Uterus (tissue), 4 donors: ENCODE data around the gene S100A1. TPM values are rescaled to one million over a fixed set of nuclear protein-coding genes. Genes with fewer than 3 reads are reported as not detected.

Source experiments
- DNase-seq, 2 donors: peaks; one replicate each; pipeline ENCODE4 v3.0.0-alpha.2; 2019 to 2020
- H3K27ac ChIP-seq, 2 donors: fragments of 200-600 bp; sonication (generic); 1 replicate in 1 of 2; 2 replicates in 1 of 2; pipeline ENCODE4 v1.5.1; 2016 to 2018
- H3K27me3 ChIP-seq, 2 donors: fragments of 200-600 bp; sonication (generic); one replicate each; pipeline ENCODE4 v1.5.1; 2018 to 2019; ENCODE audit warnings: control low read depth in 1 of 2
- H3K36me3 ChIP-seq, 2 donors: fragments of 200-600 bp; sonication (generic); one replicate each; pipeline ENCODE4 v1.5.1; 2019; ENCODE audit warnings: control low read depth in 1 of 2
- H3K4me1 ChIP-seq, 2 donors: fragments of 200-600 bp; sonication (generic); one replicate each; pipeline ENCODE4 v1.5.1; 2018 to 2019; ENCODE audit warnings: control low read depth in 1 of 2
- H3K4me3 ChIP-seq, 2 donors: fragments of 200-600 bp; sonication (generic); 1 replicate in 1 of 2; 2 replicates in 1 of 2; pipeline ENCODE4 v1.5.1; 2018 to 2019; ENCODE audit warnings: mild to moderate bottlenecking in 1 of 2
- H3K9me3 ChIP-seq, 2 donors: fragments of 200-600 bp; sonication (generic); one replicate each; pipeline ENCODE4 v1.5.1; 2019; ENCODE audit warnings: control low read depth in 1 of 2
- POLR2A ChIP-seq, 2 donors: fragments of 450-650 bp; IDR thresholded peaks; one replicate each; pipeline ENCODE4 v1.6.1; 2016; ENCODE audit warnings: antibody characterized with exemption in 2 of 2, mild to moderate bottlenecking in 1 of 2, moderate library complexity in 1 of 2
- intact Hi-C: fragments of 100-400 bp; cut with DNase I; formaldehyde crosslinking; loops from one replicate; pipeline ENCODE4 v1.15.1; 2023; ENCODE audit warnings: low total_unique reads
- total RNA-seq, 4 donors: library from RNA; depleted of rRNA in 3 of 4; stranded (reverse); fragments of >200 nt in 3 of 4; gene quantifications; one replicate each; pipeline versions ENCODE4 v1.1.0 to v1.2.4, GENCODE V29; 2014 to 2023
- TF ChIP-seq, protein P1 (sequence below), 4 experiments: fragments of 200-600 bp in 2 of 4; fragments of 450-650 bp in 2 of 4; sonication (generic) in 2 of 4; IDR thresholded peaks; one replicate each; pipeline ENCODE4 v1.5.1; 2016 to 2019; ENCODE audit warnings: antibody characterized with exemption in 4 of 4, mild to moderate bottlenecking in 2 of 4, moderate library complexity in 1 of 4
- donor health status: DM: yes; HTN: yes; CAD: no.

S100A1 gene
- total RNA-seq, 4 donors from 2014 or later, result 3.8 TPM; not detected in 3

DNA sequence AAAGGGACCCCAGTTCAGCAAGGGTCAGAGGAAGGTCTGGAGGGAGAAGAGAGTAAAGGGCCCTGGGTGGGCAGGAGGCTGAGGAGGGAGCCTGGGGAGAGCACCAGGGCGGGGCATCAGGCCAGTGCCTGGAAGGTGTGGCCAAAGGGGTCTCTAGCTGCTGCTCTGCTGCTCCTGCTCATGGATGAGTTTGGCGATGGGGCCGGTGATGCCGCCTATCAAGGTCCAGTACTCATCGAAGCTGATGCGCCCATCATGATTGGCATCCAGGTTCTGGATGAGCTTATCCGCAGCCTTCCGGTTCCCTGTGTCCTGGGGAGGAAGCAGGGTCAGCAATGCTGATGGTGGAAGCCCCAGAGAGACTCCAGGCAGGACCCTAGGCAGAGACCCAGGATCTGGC is 20.9 kb upstream of the S100A1 start:
- no peak for DNase-seq
- Histone ChIP-seq H3K4me3 (no peak overlapping the region), H3K9me3 (no peaks in the 10 kb centered on the region), H3K4me1 (peaks cover 8 to 12% of the 10 kb centered on the region in 2 donors), H3K36me3 (no peaks in the 10 kb centered on the region), H3K27ac (peak overlapping the region; percentile 90 to 94), H3K27me3 (no peaks in the 10 kb centered on the region)
- intact Hi-C loops, result no loop called here
- TF ChIP-seq, protein P1, sequence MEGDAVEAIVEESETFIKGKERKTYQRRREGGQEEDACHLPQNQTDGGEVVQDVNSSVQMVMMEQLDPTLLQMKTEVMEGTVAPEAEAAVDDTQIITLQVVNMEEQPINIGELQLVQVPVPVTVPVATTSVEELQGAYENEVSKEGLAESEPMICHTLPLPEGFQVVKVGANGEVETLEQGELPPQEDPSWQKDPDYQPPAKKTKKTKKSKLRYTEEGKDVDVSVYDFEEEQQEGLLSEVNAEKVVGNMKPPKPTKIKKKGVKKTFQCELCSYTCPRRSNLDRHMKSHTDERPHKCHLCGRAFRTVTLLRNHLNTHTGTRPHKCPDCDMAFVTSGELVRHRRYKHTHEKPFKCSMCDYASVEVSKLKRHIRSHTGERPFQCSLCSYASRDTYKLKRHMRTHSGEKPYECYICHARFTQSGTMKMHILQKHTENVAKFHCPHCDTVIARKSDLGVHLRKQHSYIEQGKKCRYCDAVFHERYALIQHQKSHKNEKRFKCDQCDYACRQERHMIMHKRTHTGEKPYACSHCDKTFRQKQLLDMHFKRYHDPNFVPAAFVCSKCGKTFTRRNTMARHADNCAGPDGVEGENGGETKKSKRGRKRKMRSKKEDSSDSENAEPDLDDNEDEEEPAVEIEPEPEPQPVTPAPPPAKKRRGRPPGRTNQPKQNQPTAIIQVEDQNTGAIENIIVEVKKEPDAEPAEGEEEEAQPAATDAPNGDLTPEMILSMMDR (IDR thresholded peaks at IDR 0.05), result no peak
- TF ChIP-seq POLR2A (IDR thresholded peaks at IDR 0.05), result no peak

DNA sequence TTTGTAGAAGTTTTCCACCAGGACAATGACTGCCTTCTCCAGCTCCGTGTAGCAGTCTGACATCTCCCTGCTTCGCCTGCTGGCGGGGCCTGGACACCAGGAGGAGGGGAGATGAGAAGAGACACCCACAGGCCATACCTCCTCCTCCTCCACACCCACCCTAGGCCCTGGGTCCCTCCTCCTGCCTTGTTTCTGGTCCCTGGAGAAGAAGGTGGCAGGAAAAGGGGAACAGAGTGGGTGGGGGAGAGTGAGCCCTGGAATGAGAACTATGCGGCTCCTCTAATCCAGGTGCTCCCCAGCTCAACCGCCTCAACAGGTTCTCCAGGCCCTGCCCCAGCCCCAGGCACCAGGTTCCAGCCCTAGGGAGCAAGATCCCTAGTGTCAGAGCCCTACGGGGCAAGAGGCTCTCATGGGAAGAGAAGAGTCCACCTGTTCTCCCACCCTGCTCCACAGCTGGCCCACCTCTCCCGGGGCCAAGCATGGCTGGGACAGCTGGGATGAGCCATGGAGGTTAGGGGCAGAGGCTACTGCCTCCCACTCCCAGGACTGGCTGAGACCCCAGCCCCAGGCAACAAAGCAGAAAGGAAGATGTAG is 20.0 kb upstream of the S100A1 start:
- no peak for DNase-seq
- no peaks in the 10 kb centered on the region for H3K27me3 ChIP-seq
- TF ChIP-seq, protein P1 (IDR thresholded peaks at IDR 0.05), result no peak
- TF ChIP-seq POLR2A (IDR thresholded peaks at IDR 0.05), result no peak
- no peaks in the 10 kb centered on the region for H3K36me3 ChIP-seq
- H3K27ac ChIP-seq, result peak overlapping the region; percentile 90 to 94
- peak overlapping the region; percentile 24 to 28 for H3K4me3 ChIP-seq
- intact Hi-C loops, result no loop called here
- H3K4me1 ChIP-seq, result peaks cover 8 to 12% of the 10 kb centered on the region in 2 donors
- H3K9me3 ChIP-seq, result no peaks in the 10 kb centered on the region

DNA sequence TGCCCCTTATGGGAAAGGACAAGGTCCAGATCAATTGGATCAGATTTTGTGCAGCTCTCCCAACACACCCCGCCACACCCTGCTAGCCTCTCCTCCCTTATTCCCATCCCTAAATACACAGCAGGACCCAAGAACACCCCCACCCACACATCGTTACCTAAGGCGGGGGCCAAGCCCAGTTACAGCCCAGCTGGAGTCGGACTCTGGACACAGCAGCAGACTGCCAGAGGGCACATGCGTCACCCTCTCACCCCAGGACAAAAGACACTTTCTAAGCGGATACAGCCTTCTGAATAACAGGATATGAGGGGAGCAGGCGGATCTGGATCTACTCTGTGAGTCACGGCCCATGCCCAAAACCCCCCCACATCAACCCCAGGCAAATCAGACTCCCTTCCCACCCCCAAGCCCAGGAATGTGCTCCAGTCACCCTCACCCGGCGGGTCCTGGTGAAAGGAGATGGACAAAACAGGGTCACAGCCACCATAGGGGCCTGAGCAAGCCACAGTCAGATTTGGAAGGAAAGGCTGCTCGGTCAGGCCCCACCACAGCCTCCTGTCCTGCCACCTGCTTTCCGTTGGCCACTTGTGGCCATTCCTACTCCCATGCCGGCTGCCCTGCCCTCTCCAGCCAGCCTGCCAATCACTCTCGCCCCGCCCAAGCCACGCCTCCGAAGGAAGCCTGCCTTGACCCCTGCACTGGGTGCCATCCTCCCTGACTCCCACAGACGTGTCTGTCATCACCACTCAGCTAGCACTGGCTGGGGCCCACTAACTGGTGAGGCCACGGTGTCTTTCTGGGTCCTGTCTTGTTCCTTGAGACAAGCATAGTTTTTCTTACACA is 19.3 kb upstream of the S100A1 start:
- no peaks in the 10 kb centered on the region for H3K36me3 ChIP-seq
- peak overlapping the region; percentile 24 to 28 for H3K4me3 ChIP-seq
- TF ChIP-seq POLR2A (IDR thresholded peaks at IDR 0.05), result peak; percentile 61 to 79
- TF ChIP-seq, protein P1 (IDR thresholded peaks at IDR 0.05), result peak in 2 of 4 experiments; percentile 1 to 2
- peak overlapping the region; percentile 90 to 94 for H3K27ac ChIP-seq
- peak; percentile 75 to 88 for DNase-seq
- intact Hi-C loops, result no loop called here
- H3K4me1 ChIP-seq, result peaks cover 8 to 12% of the 10 kb centered on the region in 2 donors
- H3K27me3 ChIP-seq, result no peaks in the 10 kb centered on the region
- no peaks in the 10 kb centered on the region for H3K9me3 ChIP-seq

DNA sequence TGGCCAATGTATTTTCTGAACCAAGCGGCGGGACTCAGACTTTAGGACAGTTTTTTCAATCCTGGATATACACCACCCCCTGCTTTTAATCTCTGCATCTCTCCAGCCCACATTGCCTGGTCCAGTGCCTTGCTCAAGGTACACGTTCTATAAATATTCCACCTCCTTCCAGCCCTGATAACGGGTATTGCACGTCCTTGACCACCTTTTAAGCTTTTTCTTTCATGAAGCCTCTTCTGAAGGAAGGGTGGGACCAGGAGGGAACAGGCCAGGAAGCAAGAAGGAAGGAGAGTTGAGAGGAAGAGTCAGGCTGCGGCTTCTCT is 18.7 kb upstream of the S100A1 start:
- no peaks in the 10 kb centered on the region for H3K27me3 ChIP-seq
- no peak for TF ChIP-seq POLR2A (IDR thresholded peaks at IDR 0.05)
- TF ChIP-seq, protein P1 (IDR thresholded peaks at IDR 0.05), result no peak
- H3K27ac ChIP-seq, result peak overlapping the region; percentile 90 to 94
- no peaks in the 10 kb centered on the region for H3K36me3 ChIP-seq
- H3K9me3 ChIP-seq, result no peaks in the 10 kb centered on the region
- peaks cover 8 to 12% of the 10 kb centered on the region in 2 donors for H3K4me1 ChIP-seq
- peak overlapping the region; percentile 24 to 28 for H3K4me3 ChIP-seq
- DNase-seq, result no peak
- intact Hi-C loops, result no loop called here

DNA sequence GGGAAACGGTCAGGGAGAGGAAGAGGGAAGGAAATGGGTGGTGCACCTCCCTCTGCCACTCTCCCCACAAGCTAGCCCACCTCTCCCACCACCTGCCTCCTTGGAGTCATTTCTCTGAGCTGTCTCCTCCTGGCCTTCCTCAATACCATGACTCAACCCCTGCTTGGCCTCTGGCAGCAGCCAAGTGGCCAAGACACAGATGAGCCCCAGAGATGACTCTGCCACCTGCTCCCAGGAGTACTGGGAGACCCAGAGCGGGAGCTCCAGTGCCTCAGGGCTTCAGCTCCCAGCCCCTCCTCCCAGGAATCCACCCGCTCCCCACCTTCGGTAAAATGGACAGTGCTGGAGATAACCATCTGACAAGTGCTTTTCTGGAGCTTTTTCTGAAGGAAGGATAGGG is 17.9 kb upstream of the S100A1 start:
- DNase-seq, result no peak
- Histone ChIP-seq H3K9me3 (no peaks in the 10 kb centered on the region), H3K36me3 (no peaks in the 10 kb centered on the region), H3K4me1 (peaks cover 8 to 12% of the 10 kb centered on the region in 2 donors), H3K27me3 (no peaks in the 10 kb centered on the region), H3K4me3 (peak overlapping the region in 1 of 2 donors; percentile 1), H3K27ac (peak overlapping the region; percentile 90 to 94)
- intact Hi-C loops, result no loop called here
- TF ChIP-seq, protein P1 (IDR thresholded peaks at IDR 0.05), result no peak
- no peak for TF ChIP-seq POLR2A (IDR thresholded peaks at IDR 0.05)
